ENCODE data around the gene C20orf141. TPM values are rescaled to one million over a fixed set of nuclear protein-coding genes. Genes with fewer than 3 reads are reported as not detected.

C20orf141 gene
- total and polyA plus RNA-seq, 4 donors, result not detected

DNA sequence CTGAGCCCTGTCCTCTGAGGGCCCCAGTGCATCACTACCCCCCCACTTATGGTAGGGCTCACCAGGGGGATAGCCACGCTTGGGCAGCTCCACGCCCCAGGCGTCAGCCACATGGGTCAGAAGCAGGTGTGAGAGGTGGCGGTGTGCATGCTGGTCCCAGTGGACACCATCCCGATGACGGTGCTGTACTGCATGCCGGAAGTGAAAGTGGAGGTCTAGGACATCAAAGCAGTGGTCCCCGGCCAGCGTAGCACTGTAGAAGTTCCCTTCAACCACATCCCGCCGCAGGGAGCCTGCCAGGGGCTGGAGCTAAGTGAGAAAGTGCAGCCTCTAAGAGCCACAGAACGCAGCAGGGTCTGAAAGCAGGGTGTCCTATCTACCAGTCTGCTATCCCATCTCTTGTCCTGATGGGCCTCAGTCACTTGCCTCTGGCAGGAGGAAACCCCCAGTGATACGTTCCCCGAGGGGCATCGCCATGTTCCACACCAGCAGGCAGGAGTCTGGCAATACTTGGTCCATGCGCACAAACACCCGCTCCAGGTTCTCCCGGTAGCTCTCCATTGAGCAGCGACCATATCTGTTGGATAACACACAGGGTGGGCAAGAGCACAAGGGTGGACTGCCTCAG is 23.5 kb downstream of the C20orf141 start:
- Histone ChIP-seq H3K9me3 (ENCODE audit: control insufficient read depth in 4 of 4, low read length in 3 of 4) (no peaks in the 10 kb centered on the region), H3K4me1 (ENCODE audit: control insufficient read depth in 4 of 4, insufficient read depth in 4 of 4, low read length in 3 of 4) (peaks cover 9 to 16% (median 13%) of the 10 kb centered on the region in 4 donors), H3K4me3 (ENCODE audit: low read depth in 1 of 3, low read length in 3 of 3) (no peak overlapping the region), H3K27me3 (ENCODE audit: control insufficient read depth in 4 of 4, insufficient read depth in 4 of 4, low read length in 3 of 4) (no peaks in the 10 kb centered on the region), H3K9ac (ENCODE audit: low read depth in 1 of 2, low read length in 2 of 2) (no peak overlapping the region), H3K27ac (ENCODE audit: low read depth in 1 of 2, low read length in 2 of 2) (no peak overlapping the region), H3K36me3 (ENCODE audit: control insufficient read depth in 4 of 4, insufficient read depth in 3 of 4, low read depth in 1 of 4, low read length in 3 of 4) (peaks cover 0 to 11% (median 4%) of the 10 kb centered on the region in 4 donors)
- WGBS, result 98% methylated on average over 19 of the region's 19 CpGs
- no peak for TF ChIP-seq FOXA1 (IDR thresholded peaks at IDR 0.05)
- TF ChIP-seq HNF4G (IDR thresholded peaks at IDR 0.05), result no peak
- no peak for TF ChIP-seq EGR1 (IDR thresholded peaks at IDR 0.05; ENCODE audit: low read depth in 2 of 2)
- no peak for TF ChIP-seq SP1 (IDR thresholded peaks at IDR 0.05)
- TF ChIP-seq, protein P1, sequence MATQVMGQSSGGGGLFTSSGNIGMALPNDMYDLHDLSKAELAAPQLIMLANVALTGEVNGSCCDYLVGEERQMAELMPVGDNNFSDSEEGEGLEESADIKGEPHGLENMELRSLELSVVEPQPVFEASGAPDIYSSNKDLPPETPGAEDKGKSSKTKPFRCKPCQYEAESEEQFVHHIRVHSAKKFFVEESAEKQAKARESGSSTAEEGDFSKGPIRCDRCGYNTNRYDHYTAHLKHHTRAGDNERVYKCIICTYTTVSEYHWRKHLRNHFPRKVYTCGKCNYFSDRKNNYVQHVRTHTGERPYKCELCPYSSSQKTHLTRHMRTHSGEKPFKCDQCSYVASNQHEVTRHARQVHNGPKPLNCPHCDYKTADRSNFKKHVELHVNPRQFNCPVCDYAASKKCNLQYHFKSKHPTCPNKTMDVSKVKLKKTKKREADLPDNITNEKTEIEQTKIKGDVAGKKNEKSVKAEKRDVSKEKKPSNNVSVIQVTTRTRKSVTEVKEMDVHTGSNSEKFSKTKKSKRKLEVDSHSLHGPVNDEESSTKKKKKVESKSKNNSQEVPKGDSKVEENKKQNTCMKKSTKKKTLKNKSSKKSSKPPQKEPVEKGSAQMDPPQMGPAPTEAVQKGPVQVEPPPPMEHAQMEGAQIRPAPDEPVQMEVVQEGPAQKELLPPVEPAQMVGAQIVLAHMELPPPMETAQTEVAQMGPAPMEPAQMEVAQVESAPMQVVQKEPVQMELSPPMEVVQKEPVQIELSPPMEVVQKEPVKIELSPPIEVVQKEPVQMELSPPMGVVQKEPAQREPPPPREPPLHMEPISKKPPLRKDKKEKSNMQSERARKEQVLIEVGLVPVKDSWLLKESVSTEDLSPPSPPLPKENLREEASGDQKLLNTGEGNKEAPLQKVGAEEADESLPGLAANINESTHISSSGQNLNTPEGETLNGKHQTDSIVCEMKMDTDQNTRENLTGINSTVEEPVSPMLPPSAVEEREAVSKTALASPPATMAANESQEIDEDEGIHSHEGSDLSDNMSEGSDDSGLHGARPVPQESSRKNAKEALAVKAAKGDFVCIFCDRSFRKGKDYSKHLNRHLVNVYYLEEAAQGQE (IDR thresholded peaks at IDR 0.05), result no peak
- TF ChIP-seq FOXA2 (IDR thresholded peaks at IDR 0.05), result no peak
- TF ChIP-seq, protein P2, sequence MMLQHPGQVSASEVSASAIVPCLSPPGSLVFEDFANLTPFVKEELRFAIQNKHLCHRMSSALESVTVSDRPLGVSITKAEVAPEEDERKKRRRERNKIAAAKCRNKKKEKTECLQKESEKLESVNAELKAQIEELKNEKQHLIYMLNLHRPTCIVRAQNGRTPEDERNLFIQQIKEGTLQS (IDR thresholded peaks at IDR 0.05), result no peak
- TF ChIP-seq RXRA (IDR thresholded peaks at IDR 0.05), result no peak
- TF ChIP-seq, protein P3, sequence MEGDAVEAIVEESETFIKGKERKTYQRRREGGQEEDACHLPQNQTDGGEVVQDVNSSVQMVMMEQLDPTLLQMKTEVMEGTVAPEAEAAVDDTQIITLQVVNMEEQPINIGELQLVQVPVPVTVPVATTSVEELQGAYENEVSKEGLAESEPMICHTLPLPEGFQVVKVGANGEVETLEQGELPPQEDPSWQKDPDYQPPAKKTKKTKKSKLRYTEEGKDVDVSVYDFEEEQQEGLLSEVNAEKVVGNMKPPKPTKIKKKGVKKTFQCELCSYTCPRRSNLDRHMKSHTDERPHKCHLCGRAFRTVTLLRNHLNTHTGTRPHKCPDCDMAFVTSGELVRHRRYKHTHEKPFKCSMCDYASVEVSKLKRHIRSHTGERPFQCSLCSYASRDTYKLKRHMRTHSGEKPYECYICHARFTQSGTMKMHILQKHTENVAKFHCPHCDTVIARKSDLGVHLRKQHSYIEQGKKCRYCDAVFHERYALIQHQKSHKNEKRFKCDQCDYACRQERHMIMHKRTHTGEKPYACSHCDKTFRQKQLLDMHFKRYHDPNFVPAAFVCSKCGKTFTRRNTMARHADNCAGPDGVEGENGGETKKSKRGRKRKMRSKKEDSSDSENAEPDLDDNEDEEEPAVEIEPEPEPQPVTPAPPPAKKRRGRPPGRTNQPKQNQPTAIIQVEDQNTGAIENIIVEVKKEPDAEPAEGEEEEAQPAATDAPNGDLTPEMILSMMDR (IDR thresholded peaks at IDR 0.05; ENCODE audit: low read depth, low read length, missing input control), result no peak
- TF ChIP-seq RAD21 (IDR thresholded peaks at IDR 0.05), result no peak
- TF ChIP-seq JUND (IDR thresholded peaks at IDR 0.05), result no peak
- TF ChIP-seq NR2F2 (IDR thresholded peaks at IDR 0.05), result no peak
- TF ChIP-seq, protein P4, sequence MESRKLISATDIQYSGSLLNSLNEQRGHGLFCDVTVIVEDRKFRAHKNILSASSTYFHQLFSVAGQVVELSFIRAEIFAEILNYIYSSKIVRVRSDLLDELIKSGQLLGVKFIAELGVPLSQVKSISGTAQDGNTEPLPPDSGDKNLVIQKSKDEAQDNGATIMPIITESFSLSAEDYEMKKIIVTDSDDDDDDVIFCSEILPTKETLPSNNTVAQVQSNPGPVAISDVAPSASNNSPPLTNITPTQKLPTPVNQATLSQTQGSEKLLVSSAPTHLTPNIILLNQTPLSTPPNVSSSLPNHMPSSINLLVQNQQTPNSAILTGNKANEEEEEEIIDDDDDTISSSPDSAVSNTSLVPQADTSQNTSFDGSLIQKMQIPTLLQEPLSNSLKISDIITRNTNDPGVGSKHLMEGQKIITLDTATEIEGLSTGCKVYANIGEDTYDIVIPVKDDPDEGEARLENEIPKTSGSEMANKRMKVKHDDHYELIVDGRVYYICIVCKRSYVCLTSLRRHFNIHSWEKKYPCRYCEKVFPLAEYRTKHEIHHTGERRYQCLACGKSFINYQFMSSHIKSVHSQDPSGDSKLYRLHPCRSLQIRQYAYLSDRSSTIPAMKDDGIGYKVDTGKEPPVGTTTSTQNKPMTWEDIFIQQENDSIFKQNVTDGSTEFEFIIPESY (IDR thresholded peaks at IDR 0.05), result no peak
- no peak for TF ChIP-seq GABPA (IDR thresholded peaks at IDR 0.05 in 1 of 2, conservative IDR thresholded peaks at IDR 0.05 in 1 of 2)
- TF ChIP-seq, protein P5, sequence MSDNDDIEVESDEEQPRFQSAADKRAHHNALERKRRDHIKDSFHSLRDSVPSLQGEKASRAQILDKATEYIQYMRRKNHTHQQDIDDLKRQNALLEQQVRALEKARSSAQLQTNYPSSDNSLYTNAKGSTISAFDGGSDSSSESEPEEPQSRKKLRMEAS (IDR thresholded peaks at IDR 0.05), result no peak
- no peak for TF ChIP-seq YY1 (IDR thresholded peaks at IDR 0.05)
- DNase-seq (ENCODE audit: low spot score), result no peak
